Measurements from ENCODE around the gene PCSK5. TPM values are rescaled to one million over a fixed set of nuclear protein-coding genes. Genes with fewer than 3 reads are reported as not detected.

PCSK5 gene
- total RNA-seq, 1 experiment from 2014 or later = 0.48 TPM

DNA sequence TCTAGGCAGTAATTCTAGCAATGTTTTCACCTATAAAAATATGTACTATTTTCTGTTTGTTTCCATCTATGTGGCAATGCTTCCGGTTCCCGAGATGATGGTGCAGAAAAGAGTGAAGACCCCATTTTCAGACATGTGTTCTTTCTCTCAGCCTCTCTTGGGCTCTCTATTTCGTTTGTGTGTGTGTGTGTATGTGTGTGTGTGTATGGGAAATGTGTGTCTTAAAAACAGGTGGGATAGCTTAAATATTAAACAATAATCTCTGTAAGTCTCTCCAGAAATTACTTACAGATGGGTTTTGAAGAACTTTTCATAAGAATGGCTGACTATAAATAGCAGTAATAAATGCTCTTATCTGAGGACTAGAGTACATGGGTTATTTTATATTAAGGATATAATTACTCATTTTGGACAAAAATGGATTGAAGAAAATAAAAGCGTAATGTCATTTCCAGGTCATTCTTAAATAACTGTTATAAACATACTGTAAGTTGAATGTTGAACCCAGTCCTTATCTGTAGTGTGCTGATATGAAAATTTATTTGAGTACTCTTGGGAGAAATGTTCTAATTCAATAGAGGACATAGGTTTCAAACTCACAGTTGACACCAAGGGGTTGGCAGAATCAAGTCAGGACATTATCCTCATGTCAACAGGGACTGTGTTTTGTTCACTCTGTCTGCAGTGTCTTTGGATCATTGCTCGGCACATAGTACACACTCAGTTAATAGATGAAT, 31.1 kb downstream of the PCSK5 start:
- no peak for DNase-seq (ENCODE audit: low spot score)

DNA sequence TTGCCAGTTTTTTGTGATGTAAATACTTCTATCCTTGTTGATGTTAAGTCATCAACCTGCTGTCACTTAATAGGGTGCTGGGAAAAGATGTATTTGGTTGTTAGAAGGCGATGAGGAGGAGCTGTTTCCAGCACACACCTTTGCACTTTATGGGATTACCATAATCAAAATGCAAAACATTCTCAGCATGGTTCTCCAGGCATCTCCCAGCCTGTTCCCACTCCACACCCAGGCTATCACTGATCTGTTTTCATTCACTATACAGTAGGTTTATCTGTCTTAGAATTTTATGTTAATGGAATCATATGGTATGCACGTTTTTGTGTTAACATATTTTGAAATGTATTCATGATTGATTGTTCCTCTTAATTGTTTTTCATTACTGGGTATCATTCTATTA, 35.9 kb downstream of the PCSK5 start:
- DNase-seq (ENCODE audit: low spot score) = no peak

DNA sequence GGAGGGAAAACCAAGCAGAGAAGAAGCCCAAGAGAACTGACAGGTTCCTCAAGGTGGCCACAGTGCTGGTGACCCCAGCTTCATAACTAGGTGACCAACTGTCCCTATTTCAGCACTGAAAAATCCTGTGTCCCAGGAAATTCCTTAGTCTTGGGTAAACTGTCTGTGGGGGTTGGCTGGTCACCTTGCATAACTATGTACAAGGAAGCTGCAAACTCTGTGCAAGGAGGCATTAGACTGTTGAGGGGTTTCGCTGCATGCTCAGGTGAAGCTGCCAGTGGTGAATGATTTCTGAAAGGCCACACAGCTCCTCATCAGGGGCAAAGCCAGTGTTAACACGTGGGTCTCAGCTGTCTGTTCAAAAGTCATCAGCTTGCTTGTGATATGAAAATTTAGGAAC, 36.9 kb downstream of the PCSK5 start:
- no peak for DNase-seq (ENCODE audit: low spot score)

DNA sequence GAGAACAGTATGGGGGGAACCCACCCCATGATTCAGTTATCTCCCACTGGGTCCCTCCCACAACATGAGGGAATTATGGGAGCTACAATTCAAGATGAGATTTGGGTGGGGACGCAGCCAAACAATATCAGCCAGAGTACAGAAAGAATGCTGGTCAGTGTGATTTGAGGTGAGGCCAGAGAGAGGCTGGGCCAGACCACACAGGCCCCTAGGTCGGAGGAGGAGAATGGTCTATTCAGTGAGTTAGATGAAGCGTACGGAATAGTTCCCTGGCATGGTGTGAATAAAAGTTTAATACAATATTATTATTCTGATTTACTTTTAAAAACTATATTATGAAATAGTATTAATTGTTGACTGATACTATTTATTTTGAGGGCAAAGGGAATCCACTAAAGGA, 39.7 kb downstream of the PCSK5 start:
- DNase-seq (ENCODE audit: low spot score) = no peak

DNA sequence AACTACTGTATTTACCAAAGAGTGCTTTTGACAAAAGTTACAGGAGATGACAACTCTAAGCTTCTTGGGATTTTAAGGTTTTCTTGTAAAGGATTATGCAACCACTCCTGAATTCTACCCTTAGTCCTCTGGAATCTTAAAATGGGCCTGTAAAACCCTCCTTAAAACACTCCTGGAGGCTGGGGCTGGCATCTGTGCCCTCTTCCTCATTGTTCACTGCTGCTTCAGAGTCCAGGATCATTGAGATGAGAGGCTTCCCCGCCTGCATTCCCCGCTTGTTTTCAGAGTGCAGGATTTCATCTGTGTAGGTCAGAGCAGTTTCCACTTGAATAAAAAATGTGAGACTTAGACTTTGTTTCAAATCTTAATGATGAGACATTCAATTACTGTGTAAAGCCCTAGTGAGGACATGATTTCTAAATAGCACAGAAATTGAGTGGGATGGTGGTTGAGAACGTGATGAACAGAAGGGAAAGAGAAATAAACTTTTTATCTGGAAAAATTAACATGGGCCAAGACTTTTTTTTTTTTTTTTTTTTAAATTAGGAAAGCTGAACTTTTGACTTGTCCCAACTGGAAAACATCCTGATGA, 40.4 kb downstream of the PCSK5 start:
- no peak for DNase-seq (ENCODE audit: low spot score)

DNA sequence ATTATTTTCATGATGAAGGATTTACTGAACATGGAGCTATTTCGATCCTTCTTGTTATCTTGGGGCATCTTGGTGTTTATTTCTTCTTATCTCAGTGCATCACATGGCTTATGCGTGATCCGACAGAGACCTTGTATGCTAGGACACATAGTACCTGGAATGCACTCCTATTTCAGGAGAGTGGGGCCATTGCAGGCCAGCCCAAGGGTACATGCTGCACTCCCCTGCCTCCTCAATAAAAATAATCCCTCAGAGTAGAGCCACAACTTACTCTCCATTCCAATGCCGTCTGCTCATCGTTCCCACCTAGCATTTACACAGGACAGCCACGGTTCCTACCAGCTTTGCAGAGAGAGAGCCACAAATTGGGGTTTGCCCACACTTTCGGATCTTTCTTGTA, 43.5 kb downstream of the PCSK5 start:
- DNase-seq (ENCODE audit: low spot score) = no peak

DNA sequence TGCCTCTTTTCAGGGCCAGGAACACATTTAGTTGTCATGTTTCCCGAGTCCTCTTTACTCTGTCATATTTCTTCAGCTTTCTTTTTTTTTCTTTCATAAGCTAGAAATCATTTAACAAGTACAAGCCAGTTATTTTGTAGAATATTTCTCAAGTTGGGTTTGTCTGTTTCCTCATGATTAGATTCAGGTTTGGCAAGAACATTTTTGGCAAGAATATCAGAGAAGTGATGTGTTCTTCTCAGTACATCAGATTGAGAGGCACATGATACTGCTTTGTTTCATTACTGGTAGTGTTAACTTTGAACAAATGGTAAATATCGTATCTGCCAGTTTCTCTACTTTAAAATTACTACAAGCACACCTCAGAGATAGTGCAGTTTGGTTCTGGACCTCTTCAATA, 45.1 kb downstream of the PCSK5 start:
- DNase-seq (ENCODE audit: low spot score) = no peak

DNA sequence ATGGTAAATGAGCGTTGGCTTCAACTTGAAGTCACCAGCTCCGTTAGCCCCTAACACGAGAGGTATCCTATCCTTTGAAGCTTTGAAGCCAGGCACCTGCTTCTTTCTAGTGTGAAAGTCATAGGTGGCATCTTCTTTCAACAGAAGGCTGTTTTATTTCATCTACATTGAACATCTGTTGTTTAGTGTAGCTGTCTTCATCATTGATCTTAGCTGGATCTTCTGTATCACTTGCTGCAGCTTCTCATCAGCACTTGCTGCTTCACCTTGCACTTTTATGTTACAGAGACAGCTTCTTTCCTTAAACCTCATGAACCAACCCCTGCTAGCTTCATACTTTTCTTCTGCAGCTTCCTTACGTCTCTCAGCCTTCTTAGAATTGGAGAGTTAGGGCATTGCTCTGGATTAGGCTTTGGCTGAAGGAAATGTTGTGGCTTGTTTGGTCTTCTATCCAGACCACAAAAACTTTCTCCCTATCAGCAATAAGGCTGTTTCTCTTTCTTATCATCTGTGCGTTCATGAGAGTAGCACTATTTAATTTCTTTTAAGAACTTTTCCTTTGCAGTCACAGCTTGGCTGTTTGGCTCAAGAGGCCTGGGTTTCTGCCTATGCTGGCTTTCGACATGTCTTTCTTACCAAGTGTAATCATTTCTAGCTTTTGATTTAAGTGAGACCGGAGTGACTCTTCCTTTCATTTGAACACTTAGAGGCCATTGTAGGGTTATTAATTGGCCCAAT, 47.2 kb downstream of the PCSK5 start:
- DNase-seq (ENCODE audit: low spot score) = no peak

DNA sequence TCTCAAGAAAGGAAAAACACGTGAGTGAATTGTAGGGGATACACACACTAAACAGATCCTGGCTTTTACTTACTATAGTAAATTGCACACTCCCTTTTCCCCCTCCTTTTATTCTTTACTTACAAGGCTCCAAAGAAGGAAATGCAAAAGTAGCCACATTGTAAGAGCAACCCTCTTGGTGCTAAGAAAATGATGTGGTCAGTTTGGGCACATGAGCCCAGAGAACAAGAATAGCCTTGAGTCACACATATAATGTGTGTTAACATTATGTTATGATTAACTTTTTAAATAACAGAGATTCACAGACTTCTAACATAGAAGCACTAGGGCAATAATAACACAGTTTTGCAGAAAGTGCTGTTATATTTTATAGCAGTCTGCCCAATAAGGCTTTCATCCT, 48.5 kb downstream of the PCSK5 start:
- DNase-seq (ENCODE audit: low spot score) = no peak

DNA sequence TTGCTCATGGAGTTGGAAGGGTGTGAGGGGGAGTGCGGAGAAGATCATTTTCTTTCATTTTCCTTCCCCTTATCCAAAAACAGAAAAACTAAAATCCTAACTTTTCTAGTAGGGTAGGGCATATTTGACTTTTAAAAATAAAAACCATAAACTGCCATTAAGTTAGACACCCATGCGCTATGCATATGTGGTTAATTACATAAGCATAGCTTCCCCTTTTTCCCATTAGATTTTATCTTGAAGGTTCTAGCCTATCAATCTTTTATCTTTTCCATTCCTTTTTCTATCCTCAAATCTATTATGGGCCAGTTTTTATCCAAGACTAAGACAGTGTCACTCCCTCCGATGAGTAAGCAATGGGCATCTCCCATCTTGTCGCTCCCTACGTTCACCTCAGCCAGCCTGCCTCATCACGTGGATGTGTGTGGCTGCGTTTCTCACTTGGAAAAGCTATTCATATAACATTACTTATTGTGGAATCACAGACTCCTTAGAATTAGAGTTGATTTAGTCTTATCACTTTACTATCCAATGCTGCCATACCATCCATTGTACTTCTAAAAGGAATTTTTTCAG, 49.2 kb downstream of the PCSK5 start:
- no peak for DNase-seq (ENCODE audit: low spot score)

DNA sequence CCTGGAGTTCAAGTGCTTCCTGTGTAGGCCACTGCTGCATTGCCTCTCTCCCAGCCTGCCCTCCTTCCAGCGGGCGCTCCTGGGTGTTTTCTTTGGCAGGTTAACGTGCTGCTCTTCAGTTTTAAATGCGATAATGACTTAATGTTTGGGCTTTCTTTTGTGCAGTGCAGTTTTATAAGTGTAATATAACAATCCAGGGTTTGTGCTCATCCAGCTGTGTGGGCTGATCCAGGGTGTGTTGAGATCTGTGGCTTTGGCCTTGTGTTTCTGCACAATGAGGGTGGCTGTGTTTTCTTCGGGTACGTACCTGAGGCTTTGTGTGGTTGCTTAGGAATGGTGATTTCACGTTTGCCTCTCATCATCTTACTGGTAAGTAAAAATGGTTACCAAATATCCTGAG, 50.6 kb downstream of the PCSK5 start:
- DNase-seq (ENCODE audit: low spot score) = no peak

DNA sequence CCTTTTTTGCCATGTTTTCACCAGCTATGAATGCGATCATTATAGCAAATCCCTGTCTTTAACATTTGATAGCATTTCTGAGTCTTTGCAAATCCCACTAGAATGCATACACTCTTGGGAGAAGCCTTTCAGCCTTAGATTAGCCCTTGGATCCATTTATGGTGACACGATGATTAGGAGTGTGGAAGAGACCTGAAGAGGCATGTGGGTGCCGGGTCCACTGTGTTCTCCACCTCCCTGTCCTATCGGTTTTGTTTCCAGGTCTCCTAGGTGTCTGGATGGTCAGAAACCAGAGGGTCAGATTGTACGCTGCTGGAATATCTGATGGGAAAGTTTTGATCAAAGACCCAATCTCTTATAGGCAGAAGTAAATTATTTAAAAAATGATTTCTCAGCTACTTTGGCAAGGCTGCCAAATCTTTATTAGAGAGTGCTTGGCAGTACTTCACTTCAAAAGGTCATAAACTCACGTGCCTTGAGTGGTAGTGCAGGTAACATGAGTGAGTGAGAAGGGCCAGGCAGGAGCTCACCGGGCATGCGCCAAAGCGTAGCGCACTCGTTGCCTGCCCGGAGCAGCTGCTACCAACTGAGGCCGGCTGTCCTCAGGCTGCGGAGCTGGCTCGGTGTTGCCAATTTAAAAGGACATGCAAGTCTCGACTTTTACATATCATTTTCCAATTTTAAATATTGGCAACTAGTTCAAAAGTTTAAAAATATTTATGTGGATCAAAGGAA, 51.3 kb downstream of the PCSK5 start:
- DNase-seq (ENCODE audit: low spot score) = no peak

DNA sequence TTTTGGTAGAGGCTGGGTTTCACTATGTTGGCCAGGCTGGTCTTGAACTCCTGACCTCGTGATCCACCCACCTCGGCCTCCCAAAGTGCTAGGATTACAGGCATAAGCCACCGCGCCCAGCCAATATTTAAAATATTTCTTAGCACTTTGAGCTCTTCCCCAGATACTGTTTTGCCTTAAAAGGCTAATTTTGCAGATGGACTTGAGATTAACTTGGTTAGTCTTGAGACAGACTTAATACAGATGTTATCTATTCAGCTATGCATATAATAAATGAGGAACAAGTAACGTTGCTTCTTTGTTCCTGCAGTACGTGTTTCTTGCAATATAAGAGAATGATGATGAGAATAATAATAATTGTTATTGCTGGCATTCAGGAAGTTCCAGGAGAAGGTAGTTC, 56.3 kb downstream of the PCSK5 start:
- DNase-seq (ENCODE audit: low spot score) = no peak

DNA sequence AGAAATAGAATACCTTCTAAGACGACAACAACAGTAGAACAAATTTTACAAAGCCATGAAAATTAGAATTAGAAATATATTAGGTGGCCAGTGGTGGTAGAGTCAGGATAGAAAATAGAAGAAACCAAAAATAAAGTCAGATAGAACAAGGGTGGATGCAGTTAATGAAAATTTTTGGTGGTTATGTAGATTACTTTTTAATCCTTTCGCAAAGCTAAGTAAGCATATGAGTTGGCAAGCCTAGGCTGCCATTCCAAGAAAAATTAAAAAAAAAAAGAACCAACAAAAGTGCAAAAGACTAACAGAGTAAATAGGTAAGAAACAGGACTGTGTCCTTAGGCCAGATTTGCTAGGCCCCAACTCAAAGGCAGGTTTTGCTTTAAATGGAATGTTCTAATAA, 56.8 kb downstream of the PCSK5 start:
- no peak for DNase-seq (ENCODE audit: low spot score)

DNA sequence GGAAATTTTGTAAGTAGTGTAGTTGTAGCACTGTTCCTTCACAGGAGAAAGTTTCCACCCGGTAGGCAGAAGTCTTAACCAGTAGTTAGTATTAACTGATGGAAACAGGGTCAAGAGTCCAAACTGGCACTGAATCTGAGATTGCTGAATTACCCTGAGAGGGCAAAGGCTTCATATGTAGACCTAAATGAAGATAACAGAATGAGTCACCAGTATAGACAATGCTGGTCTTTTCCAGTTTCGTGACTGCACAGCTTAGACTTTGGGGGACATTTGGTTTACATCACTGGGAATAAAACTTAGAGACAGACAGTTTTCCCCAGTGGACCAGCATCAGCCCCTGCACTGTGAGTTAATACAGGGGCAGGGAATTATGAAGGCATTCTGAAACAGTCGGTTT, 60.5 kb downstream of the PCSK5 start:
- no peak for DNase-seq (ENCODE audit: low spot score)

DNA sequence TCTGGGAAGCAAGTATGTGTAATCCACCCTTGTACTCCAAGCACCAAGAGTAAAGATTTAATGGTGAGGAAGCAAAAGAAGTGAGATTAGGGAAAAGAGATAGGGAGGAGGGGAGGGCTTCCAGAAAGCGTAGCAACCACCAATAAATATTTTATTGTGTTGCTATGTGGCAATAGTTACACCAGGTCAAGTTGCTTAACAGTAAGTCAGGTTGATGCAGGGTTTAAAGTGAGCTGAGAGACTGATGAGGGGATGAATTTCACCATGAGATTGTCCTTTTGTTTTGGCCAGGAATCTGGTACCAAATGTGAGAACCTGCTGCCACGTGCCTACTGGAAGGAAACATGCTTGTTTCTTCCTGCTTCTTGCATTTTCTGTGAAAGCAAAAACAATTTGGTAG, 62.7 kb downstream of the PCSK5 start:
- DNase-seq (ENCODE audit: low spot score) = no peak

DNA sequence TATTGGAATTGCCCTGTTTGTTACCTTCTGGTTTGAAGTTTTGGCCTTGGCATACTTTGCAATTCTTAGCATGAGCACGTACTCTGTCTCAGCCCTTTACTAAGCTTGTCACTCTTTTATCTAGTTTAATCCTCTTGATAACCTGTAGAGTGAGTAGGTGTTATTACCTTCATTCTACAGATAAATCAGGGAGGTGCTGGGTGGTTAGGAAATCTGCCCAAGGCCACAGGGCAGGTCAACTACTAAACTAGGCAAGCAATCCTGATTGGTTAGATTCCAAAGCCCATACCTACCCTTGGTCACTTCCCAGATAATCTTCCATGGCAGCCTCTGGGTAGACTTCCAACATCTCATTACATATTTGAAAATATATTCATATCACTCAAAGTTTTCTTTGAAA, 65.7 kb downstream of the PCSK5 start:
- no peak for DNase-seq (ENCODE audit: low spot score)

DNA sequence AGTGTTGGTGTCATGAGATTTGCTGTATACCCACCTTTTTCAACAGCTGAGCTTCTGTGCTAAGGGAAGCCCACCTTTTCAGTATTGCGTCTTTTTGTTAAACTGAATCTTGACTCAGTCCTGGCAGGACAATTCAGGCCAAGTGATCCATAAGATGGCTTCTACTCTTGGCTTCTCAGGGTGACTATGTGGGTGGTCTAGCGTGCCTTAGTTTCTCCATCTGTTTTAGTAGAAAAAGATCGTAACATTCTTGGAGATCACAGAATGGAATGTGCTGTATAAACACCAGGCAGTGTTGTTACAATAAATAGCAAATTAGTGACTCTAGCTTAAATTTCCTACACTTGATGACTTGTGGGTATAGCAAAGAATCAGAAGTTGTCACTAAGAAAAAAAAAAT, 66.6 kb downstream of the PCSK5 start:
- no peak for DNase-seq (ENCODE audit: low spot score)

DNA sequence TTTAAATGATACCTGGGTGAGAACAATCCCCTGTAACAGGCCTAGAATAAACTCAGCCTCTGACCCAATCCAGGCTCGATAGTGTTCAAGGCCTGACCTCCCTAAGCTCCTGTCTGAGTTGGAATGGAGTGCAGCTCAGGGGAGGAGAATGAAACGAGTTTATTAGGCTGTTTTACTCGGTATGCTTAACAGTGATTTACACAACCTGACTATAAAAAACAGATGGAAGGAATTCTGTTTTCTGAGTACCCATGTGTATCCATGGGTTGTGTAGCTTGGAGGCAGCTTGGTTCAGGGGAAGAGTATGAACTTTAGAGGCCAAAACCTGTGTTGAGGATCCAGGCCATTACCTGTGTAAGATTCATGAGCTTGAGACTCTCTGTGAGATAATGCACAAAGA, 67.8 kb downstream of the PCSK5 start:
- no peak for DNase-seq (ENCODE audit: low spot score)

DNA sequence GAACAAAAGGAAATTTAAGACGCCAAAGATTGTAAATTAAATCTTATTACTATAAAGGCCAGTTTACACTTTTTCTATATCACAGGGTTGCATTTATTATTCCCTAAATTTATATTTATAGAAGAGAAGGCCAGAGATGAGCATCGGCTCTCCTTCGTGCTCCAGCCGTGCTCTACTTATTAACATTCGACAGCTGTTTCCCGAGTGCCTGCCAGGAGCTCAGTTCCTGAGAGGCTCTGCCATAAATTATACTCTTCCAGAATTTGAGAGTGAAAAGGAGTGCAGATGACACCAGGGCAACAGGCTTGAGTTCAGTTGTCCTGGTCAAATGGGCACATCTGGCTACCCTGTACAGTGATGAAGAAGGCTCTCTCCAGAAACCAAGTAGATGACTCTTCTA, 70.1 kb downstream of the PCSK5 start:
- no peak for DNase-seq (ENCODE audit: low spot score)

DNA sequence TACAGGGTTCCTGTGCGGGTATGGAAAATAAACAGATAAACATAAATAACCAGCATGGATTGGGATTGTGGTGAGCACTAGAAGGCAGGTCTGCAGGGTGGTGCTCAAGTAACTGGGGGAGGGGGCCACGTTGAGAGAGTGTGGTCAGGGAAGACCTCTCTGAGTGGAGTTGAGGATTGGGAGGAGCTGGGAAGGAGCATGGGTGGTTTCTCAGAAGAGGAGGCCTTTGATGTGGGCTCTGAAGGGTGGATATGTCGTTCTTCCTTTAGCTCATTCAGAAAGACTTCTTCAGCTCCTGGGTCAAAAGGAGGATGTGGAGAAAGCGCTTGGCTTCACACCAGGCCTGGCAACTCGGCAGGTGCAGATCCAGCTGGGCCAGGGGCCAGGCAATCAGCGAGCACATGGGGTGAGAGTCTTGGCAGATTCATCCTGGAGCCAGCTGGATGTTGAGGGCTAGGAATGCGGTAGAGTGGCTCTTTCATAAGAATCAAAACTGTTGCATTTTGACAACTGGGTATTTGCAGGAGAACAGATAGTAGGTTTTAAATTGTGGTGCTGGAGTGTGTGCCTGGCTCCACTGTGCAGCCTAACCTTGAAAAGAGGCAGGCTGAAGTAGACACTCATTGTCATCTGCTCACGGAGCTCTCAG, 71.7 kb downstream of the PCSK5 start:
- peak; percentile 2 for DNase-seq (ENCODE audit: low spot score)

DNA sequence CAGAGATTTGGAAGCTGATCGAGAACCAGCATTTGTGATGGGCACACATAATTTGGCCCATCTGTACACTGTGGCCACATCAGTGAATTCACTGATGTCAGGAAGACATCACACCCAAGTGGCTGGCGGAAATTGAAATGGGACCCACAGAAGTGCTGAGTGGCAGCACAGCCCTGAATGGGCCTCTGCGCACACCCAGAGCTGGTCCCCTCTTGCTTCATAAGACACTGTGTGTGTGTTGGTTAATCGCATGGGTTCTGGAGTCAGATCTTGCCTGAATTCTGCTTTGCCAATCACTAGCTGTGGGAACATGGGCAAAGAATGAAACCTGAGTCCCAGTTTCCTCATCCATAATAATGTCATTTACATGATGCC, 72.2 kb downstream of the PCSK5 start:
- DNase-seq (ENCODE audit: low spot score) = no peak

All from A172 (cell line).